T47D (cell line): ENCODE measurements around the gene PTCD1.

ENCODE experiments used
- DNase-seq, 2 experiments: peaks; one replicate each; pipeline versions ENCODE4 v3.0.0 to v3.0.0-alpha.2; 2011 to 2012; ENCODE audit warnings: low read depth in 1 of 2, low spot score in 1 of 2
- JUND ChIP-seq: IDR thresholded peaks from 2 replicates; pipeline ENCODE4 v1.6.1; 2012; ENCODE audit warnings: low read depth
- in situ Hi-C: cut with HindIII; loops from 2 replicates; pipeline ENCODE4 v1.10.0; 2016; ENCODE audit warnings: low sequenced_read_pairs, low pct_unique_long_range_greater_than_20kb

The PTCD1 gene

GRCh38 chr7:99438573-99439480 lies at the start of gene PTCD1, which contains the start of gene CPSF4:
TSS of gene PTCD1 (minus strand) at chr7:99438798. CDS start at chr7:99435242, 3,556 bp downstream.
TSS of gene CPSF4 (plus strand) at chr7:99438943. CDS start at chr7:99439083, 140 bp downstream.
- DNase-seq, result peak; percentile 92 to 95
- in situ Hi-C loops, result no loop called here
- TF ChIP-seq JUND, result no peak

GRCh38 chr7:99485094-99485493 lies 46.5 kb upstream of the PTCD1 start:
- DNase-seq, result no peak
- TF ChIP-seq JUND, result no peak
- in situ Hi-C loops, result no loop called here

GRCh38 chr7:99478464-99479440 lies 40.2 kb upstream of the PTCD1 start:
- in situ Hi-C loops, result no loop called here
- DNase-seq, result no peak
- TF ChIP-seq JUND, result no peak

- no peak for DNase-seq
- in situ Hi-C loops, result no loop called here
- no peak for TF ChIP-seq JUND
Measured at GRCh38 chr7:99476107-99476506, 37.5 kb upstream of the PTCD1 start.

GRCh38 chr7:99473315-99473596 lies 34.7 kb upstream of the PTCD1 start:
- in situ Hi-C loops, result no loop called here

GRCh38 chr7:99472561-99473314 lies 34.1 kb upstream of the PTCD1 start, which contains the start of gene ZNF789:
TSS of gene ZNF789 (plus strand) at chr7:99472890. CDS start at chr7:99476457, 3,567 bp downstream.
- in situ Hi-C loops, result no loop called here
- peak; percentile 95 to 97 for DNase-seq
- TF ChIP-seq JUND, result no peak

More at GRCh38 chr7:99473315-99473596, 34.7 kb upstream of the PTCD1 start:
- no peak for TF ChIP-seq JUND
- peak; percentile 24 to 36 for DNase-seq

- in situ Hi-C loops, result no loop called here
- no peak for DNase-seq
- TF ChIP-seq JUND, result no peak
Measured at GRCh38 chr7:99469381-99470065, 30.9 kb upstream of the PTCD1 start.

- no peak for DNase-seq
- no peak for TF ChIP-seq JUND
- in situ Hi-C loops, result no loop called here
Measured at GRCh38 chr7:99468336-99468918, 29.8 kb upstream of the PTCD1 start.

- no peak for TF ChIP-seq JUND
- in situ Hi-C loops, result no loop called here
- DNase-seq, result no peak
Measured at GRCh38 chr7:99465421-99465768, 26.8 kb upstream of the PTCD1 start.

- in situ Hi-C loops, result no loop called here
- TF ChIP-seq JUND, result no peak
- no peak for DNase-seq
Measured at GRCh38 chr7:99461221-99461620, 22.6 kb upstream of the PTCD1 start.

GRCh38 chr7:99460651-99461050 lies 22.1 kb upstream of the PTCD1 start:
- no peak for TF ChIP-seq JUND
- DNase-seq, result no peak
- in situ Hi-C loops, result no loop called here

GRCh38 chr7:99459087-99459486 lies 20.5 kb upstream of the PTCD1 start:
- DNase-seq, result peak in 1 of 2 experiments; percentile 54
- TF ChIP-seq JUND, result no peak
- in situ Hi-C loops, result no loop called here
